Activated naive CD4-positive, alpha-beta T cell treated with anti-CD3 and anti-CD28 coated beads, Interleukin-2, amount 10 ng/mL, durations not matched to agents 7 days and 5 days (primary cell): ENCODE data around the gene B4GALNT4.
"Not testable (repeated sequence)": the region's sequence is repeated elsewhere in the genome, so short reads cannot be mapped to it uniquely, and the experiment has no call there.

Experiments
- CTCF ChIA-PET: fragments of 350-600 bp; sonication (Branson Sonifier 250); formaldehyde crosslinking; loops from one replicate; lab custom pipeline; 2021; ENCODE audit warnings: antibody characterized with exemption; lab: Charles Lee
- DNase-seq: peaks from one replicate; pipeline ENCODE4 v3.0.0-alpha.2; 2020
- H3K27ac Mint-ChIP-seq: one replicate; pipeline ENCODE4 v1.8.0; 2021; ENCODE audit warnings: mild to moderate bottlenecking, moderate library complexity, mixed read lengths
- H3K27me3 Mint-ChIP-seq: one replicate; pipeline ENCODE4 v1.8.0; 2021; ENCODE audit warnings: mild to moderate bottlenecking, mixed read lengths
- H3K36me3 Mint-ChIP-seq: one replicate; pipeline ENCODE4 v1.8.0; 2021; ENCODE audit warnings: mixed read lengths
- H3K4me1 Mint-ChIP-seq: one replicate; pipeline ENCODE4 v1.8.0; 2021; ENCODE audit warnings: mixed read lengths
- H3K4me3 Mint-ChIP-seq: one replicate; pipeline ENCODE4 v1.8.0; 2021; ENCODE audit warnings: mild to moderate bottlenecking, moderate library complexity, mixed read lengths
- H3K9me3 Mint-ChIP-seq: one replicate; pipeline ENCODE4 v1.8.0; 2021; ENCODE audit warnings: mixed read lengths

B4GALNT4 gene

DNA sequence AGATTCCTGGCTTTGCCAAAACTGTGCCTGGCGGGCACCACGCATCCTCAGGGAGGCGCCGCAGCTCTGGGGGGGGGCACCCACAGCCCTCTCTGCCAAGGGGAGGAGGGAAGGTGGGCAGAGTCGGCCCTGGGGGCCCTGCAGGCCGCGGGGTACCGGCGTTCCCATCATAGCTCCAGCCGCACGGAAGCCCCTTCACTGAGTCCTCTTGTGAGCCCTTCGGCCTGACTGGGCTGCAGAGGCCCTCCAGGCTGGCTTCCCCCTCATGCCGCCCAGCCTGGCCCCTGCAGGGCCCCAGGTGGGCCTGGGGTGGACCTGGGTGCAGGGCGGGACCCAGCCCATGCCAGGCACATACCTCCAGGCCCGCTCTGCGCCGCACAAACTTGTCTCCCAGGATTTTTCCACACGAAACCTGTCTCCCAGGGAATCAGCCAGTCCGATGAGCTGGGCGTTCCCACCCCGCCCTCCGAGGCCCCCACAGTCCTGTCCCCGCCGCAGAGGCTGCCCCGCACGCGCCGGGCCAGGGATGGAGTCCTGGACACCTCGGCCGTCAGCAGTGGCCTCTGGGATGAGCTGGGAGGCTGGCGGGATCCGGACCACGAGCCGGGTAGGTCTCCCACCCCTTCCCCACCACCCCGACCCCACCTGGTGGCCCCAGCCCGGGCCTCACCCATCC, 22.9 kb downstream of the B4GALNT4 start:
- H3K27me3 Mint-ChIP-seq, result peaks cover 21% of the 10 kb centered on the region
- CTCF ChIA-PET, result interaction anchor here (1.0 kb wide), 1 partner anchor 142 kb away, joined by 3 read pairs; no protein-coding TSS in a partner anchor
- no peaks in the 10 kb centered on the region for H3K36me3 Mint-ChIP-seq
- H3K4me3 Mint-ChIP-seq, result no peak overlapping the region
- no peaks in the 10 kb centered on the region for H3K4me1 Mint-ChIP-seq
- H3K27ac Mint-ChIP-seq, result no peak overlapping the region
- no peak for DNase-seq
- peaks cover 1% of the 10 kb centered on the region for H3K9me3 Mint-ChIP-seq

DNA sequence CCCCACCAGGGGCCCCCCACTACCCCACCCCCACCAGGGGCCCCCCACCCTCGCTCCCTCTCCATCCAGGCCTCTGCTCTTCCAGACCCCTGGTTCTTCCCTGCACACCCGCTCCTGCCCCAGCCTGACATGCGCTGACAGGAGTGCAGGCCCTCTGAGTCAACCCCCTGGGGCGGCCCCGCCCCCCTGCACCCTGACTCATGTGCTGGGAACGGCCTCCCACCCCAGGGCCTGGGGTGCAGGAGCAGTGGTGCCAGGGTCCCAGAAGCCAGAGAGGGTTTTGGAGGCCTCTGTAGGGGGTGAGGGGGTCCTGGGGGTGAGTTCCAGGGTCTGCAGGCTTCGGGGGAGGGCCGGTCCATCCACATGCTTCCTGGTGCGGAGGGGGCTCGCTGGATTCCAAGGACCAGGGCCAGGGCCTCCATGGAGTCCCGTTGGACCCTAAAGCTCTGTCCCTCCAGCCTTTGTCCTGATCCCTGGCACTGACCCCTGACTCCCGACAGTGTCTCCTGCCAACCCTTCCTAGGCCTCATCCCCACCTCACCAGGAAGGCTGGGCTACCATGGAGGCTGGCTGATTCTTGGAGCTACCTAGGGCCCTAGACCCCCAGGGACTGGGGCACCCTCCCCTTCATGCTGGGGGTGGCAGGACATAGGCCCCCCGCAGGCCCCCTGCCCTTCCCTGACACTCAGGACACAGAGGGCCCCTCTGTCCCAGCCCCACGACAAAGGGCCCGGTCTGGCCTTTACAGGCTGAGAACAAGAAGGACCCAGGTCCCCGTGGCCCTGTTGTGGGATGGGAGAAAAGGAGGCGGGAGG, 24.1 kb downstream of the B4GALNT4 start:
- no peaks in the 10 kb centered on the region for H3K9me3 Mint-ChIP-seq
- no peak overlapping the region for H3K4me3 Mint-ChIP-seq
- peaks cover 11% of the 10 kb centered on the region for H3K27me3 Mint-ChIP-seq
- no peak overlapping the region for H3K27ac Mint-ChIP-seq
- H3K36me3 Mint-ChIP-seq, result no peaks in the 10 kb centered on the region
- CTCF ChIA-PET, result interaction anchor here (1.0 kb wide), 2 partner anchors 11 to 143 kb away, joined by 3 to 5 read pairs; no protein-coding TSS in a partner anchor
- H3K4me1 Mint-ChIP-seq, result no peaks in the 10 kb centered on the region
- DNase-seq, result no peak

DNA sequence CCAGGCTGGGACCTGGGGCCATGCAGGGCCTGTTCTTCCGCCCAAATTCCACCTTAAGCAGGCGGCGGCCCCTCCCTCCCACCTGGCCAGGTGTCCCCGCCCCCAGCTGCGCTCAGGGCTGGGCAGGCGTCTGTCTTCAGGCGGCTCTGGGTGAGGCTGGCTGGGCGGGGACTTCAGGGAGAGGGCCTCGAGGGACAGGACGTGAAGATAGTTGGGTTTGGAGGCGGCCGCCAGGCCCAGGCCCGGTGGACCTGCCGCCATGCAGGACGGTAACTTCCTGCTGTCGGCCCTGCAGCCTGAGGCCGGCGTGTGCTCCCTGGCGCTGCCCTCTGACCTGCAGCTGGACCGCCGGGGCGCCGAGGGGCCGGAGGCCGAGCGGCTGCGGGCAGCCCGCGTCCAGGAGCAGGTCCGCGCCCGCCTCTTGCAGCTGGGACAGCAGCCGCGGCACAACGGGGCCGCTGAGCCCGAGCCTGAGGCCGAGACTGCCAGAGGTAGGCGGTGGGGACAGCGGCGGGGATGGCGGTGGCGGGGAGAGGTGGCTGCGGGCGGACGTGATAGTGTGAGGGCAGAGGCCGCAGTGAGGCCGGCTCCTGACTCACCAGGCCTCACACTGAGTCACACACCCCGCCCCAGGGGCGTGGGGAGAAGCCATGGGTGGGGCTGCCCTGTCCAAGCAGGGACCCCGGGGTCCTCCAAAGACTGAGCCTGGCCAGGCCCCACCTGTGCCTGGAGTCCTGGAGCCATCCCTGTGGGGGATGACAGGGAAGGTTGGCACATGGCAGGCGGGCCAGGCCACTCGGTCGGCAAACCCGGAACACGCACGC, 24.9 kb downstream of the B4GALNT4 start, which contains the start of gene PKP3:
Gene PKP3, plus strand, starts transcription at position 176 of the 824 bp plus-strand sequence. Its CDS starts 84 bp downstream, at position 260.
- H3K27me3 Mint-ChIP-seq, result peaks cover 6% of the 10 kb centered on the region
- H3K9me3 Mint-ChIP-seq, result peaks cover 3% of the 10 kb centered on the region
- CTCF ChIA-PET, result no interaction called here
- no peaks in the 10 kb centered on the region for H3K4me1 Mint-ChIP-seq
- no peak within 1 kb of the TSS for H3K4me3 Mint-ChIP-seq
- H3K27ac Mint-ChIP-seq, result no peak within 1 kb of the TSS
- DNase-seq, result no peak
- peaks cover 1% of the 10 kb centered on the region for H3K36me3 Mint-ChIP-seq

DNA sequence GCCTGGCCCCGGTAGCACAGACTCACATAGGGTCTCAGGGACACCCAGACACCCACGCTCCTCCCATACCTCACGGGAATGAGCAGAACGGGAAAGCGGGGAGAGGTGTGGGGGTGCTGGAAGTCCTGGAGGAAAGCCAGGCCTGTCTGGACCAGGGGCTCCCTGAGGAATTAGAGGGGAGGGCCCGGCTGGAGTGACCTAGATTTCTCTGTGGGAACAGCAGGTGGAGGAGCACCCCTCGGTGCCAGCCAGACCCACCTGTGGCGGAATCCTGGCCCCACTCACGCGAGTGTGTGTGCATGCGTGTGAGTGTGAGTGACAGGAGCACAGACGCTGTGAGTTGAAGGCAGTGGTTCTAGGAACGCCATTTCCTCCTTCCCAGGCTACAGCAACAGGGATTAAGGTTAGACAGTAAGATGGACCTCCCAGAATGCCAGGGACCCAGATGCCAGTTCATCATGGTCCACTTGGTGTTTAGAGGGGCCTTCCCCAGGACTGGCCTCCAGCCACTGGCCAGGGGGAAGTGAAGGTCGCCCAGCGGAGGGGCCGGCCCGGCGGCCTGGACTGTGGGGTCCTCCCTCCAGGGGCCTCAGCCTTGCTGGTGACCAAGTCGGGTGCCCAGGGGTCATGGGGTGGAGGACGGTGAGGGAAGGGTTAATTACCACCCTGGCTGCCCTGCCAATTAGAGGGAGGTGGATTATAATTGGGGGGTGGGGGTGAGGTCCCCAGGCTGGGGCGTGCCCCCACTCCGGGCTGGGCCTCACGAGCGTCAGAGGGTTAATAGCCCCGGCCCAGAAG, 25.8 kb downstream of the B4GALNT4 start:
- no peak for DNase-seq
- no peak overlapping the region for H3K4me3 Mint-ChIP-seq
- peaks cover 1% of the 10 kb centered on the region for H3K36me3 Mint-ChIP-seq
- H3K9me3 Mint-ChIP-seq, result peaks cover 8% of the 10 kb centered on the region
- peaks cover 6% of the 10 kb centered on the region for H3K27me3 Mint-ChIP-seq
- no peaks in the 10 kb centered on the region for H3K4me1 Mint-ChIP-seq
- CTCF ChIA-PET, result no interaction called here
- no peak overlapping the region for H3K27ac Mint-ChIP-seq

DNA sequence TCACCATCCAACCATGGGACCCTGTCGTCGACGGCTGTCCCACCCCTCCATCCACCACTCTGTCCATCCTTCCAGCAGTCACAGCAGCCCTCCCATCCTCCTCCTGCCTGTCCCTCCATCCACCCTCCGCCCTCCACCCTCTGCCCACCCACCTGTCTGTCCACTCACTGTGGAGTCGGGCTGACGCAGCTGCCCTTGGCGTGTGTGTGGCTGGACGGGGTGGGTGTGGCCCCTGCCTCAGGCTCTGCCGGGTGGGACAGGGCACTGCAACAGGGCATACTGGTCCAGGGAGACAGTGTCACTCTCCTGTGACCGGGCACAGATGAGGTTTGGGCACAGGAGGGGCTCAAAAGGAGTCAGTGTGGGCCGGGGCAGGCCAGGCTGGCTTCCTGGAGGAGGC, 26.6 kb downstream of the B4GALNT4 start:
- DNase-seq, result no peak
- CTCF ChIA-PET, result interaction anchor here (1.0 to 1.8 kb wide), 6 partner anchors 11 to 145 kb away, joined by 3 to 12 read pairs (median 5); partner anchors contain the start of gene PTDSS2
- H3K4me1 Mint-ChIP-seq, result no peaks in the 10 kb centered on the region
- H3K27ac Mint-ChIP-seq, result no peak overlapping the region
- no peak overlapping the region for H3K4me3 Mint-ChIP-seq
- H3K9me3 Mint-ChIP-seq, result peaks cover 8% of the 10 kb centered on the region
- H3K36me3 Mint-ChIP-seq, result peaks cover 1% of the 10 kb centered on the region
- H3K27me3 Mint-ChIP-seq, result peaks cover 6% of the 10 kb centered on the region

DNA sequence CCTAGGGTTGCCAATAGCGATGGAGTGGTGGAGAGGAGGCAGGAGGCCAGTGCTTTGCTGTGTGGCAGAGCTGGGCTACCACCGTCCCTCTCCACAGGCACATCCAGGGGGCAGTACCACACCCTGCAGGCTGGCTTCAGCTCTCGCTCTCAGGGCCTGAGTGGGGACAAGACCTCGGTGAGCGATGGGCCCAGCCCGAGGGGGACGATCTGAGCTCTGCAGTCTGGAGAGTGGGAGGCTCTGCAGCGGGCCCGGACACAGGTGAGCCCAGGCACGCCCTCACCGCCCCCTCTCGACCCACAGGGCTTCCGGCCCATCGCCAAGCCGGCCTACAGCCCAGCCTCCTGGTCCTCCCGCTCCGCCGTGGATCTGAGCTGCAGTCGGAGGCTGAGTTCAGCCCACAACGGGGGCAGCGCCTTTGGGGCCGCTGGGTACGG, 27.2 kb downstream of the B4GALNT4 start:
- Mint-ChIP-seq H3K27me3 (peaks cover 6% of the 10 kb centered on the region), H3K4me1 (no peaks in the 10 kb centered on the region), H3K36me3 (peaks cover 1% of the 10 kb centered on the region), H3K27ac (no peak overlapping the region), H3K9me3 (peaks cover 8% of the 10 kb centered on the region), H3K4me3 (no peak overlapping the region)
- CTCF ChIA-PET, result interaction anchor here (1.0 to 1.8 kb wide), 9 partner anchors 9 to 146 kb away, joined by 3 to 12 read pairs (median 4); partner anchors contain the start of gene PTDSS2
- DNase-seq, result peak; percentile 46

DNA sequence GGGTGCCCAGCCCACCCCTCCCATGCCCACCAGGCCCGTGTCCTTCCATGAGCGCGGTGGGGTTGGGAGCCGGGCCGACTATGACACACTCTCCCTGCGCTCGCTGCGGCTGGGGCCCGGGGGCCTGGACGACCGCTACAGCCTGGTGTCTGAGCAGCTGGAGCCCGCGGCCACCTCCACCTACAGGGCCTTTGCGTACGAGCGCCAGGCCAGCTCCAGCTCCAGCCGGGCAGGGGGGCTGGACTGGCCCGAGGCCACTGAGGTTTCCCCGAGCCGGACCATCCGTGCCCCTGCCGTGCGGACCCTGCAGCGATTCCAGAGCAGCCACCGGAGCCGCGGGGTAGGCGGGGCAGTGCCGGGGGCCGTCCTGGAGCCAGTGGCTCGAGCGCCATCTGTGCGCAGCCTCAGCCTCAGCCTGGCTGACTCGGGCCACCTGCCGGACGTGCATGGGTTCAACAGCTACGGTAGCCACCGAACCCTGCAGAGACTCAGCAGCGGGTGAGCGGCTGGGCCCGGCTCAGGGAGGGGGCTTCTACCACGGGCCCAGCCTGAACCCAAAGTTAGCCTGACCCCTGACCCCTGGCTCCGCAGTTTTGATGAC, 27.7 kb downstream of the B4GALNT4 start:
- H3K9me3 Mint-ChIP-seq, result peaks cover 8% of the 10 kb centered on the region

DNA sequence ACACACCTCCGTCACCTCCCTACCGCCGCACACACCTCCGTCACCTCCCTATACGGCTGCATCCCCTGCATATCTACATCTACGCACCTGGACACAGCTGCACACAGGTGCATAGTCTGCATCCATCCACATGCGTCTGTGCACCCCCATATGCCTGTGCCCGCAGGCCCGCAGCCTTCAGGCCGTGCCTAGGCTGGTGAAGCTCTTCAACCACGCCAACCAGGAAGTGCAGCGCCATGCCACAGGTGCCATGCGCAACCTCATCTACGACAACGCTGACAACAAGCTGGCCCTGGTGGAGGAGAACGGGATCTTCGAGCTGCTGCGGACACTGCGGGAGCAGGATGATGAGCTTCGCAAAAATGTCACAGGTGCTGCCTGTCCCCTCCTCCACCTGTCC, 29.5 kb downstream of the B4GALNT4 start:
- no peak for DNase-seq
- no peaks in the 10 kb centered on the region for H3K4me1 Mint-ChIP-seq

More for the DNA sequence above, 27.7 kb downstream of the B4GALNT4 start:
- Mint-ChIP-seq H3K27ac (no peak overlapping the region), H3K4me3 (no peak overlapping the region), H3K27me3 (peaks cover 6% of the 10 kb centered on the region), H3K4me1 (no peaks in the 10 kb centered on the region), H3K36me3 (peaks cover 1% of the 10 kb centered on the region)
- CTCF ChIA-PET, result interaction anchor here (0.7 to 1.8 kb wide), 11 partner anchors 8 to 146 kb away, joined by 3 to 12 read pairs (median 3); partner anchors contain the start of gene PTDSS2
- DNase-seq, result peak; percentile 67

DNA sequence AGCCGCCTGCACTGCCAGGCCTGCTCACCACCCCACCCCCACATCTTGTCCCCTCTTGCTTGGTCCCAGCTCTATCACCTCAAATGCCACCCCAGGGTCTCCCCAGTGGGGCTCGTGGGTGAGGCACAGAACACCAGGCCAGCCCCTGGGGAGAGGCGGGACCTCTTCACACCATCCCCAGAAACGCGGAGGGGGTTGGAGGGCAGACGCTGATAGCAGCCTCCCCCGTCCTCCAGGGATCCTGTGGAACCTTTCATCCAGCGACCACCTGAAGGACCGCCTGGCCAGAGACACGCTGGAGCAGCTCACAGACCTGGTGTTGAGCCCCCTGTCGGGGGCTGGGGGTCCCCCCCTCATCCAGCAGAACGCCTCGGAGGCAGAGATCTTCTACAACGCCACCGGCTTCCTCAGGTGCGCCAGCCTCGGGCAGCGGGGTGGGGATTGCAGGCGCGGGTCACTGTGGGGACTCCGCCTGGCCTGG, 30.5 kb downstream of the B4GALNT4 start:
- Mint-ChIP-seq H3K27ac (peak overlapping the region; percentile 28), H3K27me3 (peaks cover 6% of the 10 kb centered on the region), H3K36me3 (peaks cover 1% of the 10 kb centered on the region), H3K4me1 (no peaks in the 10 kb centered on the region), H3K4me3 (no peak overlapping the region), H3K9me3 (peaks cover 8% of the 10 kb centered on the region)
- no peak for DNase-seq
- CTCF ChIA-PET, result no interaction called here

More for the DNA sequence above, 29.5 kb downstream of the B4GALNT4 start:
- Mint-ChIP-seq H3K4me3 (no peak overlapping the region), H3K27ac (peak overlapping the region; percentile 77), H3K27me3 (peaks cover 6% of the 10 kb centered on the region), H3K9me3 (peaks cover 8% of the 10 kb centered on the region), H3K36me3 (peaks cover 1% of the 10 kb centered on the region)
- CTCF ChIA-PET, result no interaction called here

DNA sequence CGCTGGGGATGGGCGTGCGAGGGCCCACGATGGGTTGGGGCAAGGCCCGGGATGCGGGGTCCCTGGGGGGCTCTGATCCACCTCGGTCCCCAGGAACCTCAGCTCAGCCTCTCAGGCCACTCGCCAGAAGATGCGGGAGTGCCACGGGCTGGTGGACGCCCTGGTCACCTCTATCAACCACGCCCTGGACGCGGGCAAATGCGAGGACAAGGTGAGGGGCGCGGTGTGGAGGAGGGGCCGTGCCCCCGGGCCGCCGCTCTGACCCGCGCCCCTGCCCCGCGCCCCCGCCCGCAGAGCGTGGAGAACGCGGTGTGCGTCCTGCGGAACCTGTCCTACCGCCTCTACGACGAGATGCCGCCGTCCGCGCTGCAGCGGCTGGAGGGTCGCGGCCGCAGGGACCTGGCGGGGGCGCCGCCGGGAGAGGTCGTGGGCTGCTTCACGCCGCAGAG, 31.0 kb downstream of the B4GALNT4 start:
- CTCF ChIA-PET, result no interaction called here
- H3K4me3 Mint-ChIP-seq, result no peak overlapping the region
- H3K27me3 Mint-ChIP-seq, result peaks cover 6% of the 10 kb centered on the region
- H3K9me3 Mint-ChIP-seq, result peaks cover 8% of the 10 kb centered on the region
- no peak for DNase-seq
- peaks cover under 1% of the 10 kb centered on the region for H3K4me1 Mint-ChIP-seq
- peaks cover 2% of the 10 kb centered on the region for H3K36me3 Mint-ChIP-seq
- no peak overlapping the region for H3K27ac Mint-ChIP-seq

DNA sequence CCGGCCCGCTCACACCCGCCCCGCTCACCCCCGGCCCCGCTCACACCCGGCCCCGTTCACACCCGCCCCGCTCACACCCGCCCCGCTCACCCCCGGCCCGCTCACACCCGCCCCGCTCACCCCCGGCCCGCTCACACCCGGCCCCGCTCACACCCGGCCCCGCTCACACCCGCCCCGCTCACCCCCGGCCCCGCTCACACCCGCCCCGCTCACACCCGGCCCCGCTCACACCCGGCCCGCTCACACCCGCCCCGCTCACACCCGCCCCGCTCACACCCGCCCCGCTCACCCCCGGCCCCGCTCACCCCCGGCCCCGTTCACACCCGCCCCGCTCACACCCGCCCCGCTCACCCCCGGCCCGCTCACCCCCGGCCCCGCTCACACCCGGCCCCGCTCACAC, 31.9 kb downstream of the B4GALNT4 start:
- H3K9me3 Mint-ChIP-seq, H3K36me3 Mint-ChIP-seq, H3K4me1 Mint-ChIP-seq, H3K4me3 Mint-ChIP-seq, DNase-seq, H3K27me3 Mint-ChIP-seq, CTCF ChIA-PET, H3K27ac Mint-ChIP-seq: not testable (repeated sequence)

DNA sequence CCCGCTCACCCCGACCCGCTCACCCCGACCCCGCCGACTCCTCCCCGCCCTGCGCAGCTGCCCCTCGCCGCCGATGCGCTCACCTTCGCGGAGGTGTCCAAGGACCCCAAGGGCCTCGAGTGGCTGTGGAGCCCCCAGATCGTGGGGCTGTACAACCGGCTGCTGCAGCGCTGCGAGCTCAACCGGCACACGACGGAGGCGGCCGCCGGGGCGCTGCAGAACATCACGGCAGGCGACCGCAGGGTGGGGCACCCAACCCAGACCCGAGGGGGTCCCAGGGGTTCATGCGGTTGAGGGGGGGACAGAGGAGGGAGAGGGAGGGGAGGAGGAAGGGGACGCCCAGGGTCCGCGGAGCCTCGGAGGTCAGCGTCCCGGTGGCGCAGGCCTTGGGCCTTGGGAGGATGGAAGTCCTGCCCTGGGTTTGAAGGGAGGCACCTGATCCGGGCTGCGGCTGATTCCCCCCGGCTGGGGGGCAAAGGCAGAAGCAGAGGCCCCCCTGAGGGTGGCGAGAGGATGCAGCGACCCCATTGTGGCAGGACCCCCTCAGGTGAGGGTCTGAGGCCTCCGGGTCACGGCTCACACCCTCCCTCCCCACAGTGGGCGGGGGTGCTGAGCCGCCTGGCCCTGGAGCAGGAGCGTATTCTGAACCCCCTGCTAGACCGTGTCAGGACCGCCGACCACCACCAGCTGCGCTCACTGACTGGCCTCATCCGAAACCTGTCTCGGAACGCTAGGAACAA, 33.9 kb downstream of the B4GALNT4 start:
- no peak for DNase-seq
- CTCF ChIA-PET, result no interaction called here
- Mint-ChIP-seq H3K27ac (no peak overlapping the region), H3K9me3 (peaks cover 8% of the 10 kb centered on the region), H3K4me3 (no peak overlapping the region), H3K4me1 (peaks cover 10% of the 10 kb centered on the region), H3K27me3 (no peaks in the 10 kb centered on the region), H3K36me3 (peaks cover 6% of the 10 kb centered on the region)
